Stimulated activated naive B cell treated with anti-CD40 and anti-IgM and Interleukin-4, amounts not matched to agents 10 μg/mL and 1 μg/mL and 100 μg/mL, for 72 hours (primary cell): ENCODE measurements around the gene COMMD9.

Experiments used
- ATAC-seq, 2 donors: fragments of 150-1000 bp; cut with Tn5 transposase; replicated peaks; 2 replicates each; pipeline ENCODE4 v1.10.0; 2021; ENCODE audit warnings: moderate library complexity in 1 of 2
- DNase-seq: peaks from one replicate; pipeline ENCODE4 v3.0.0; 2021
- H3K27ac Mint-ChIP-seq: one replicate; pipeline ENCODE4 v1.8.0; 2022; ENCODE audit warnings: mild to moderate bottlenecking, mixed read lengths
- H3K27me3 Mint-ChIP-seq, 2 donors: one replicate each; pipeline ENCODE4 v1.8.0; 2022; ENCODE audit warnings: mixed read lengths in 2 of 2
- H3K36me3 Mint-ChIP-seq, 2 donors: one replicate each; pipeline ENCODE4 v1.8.0; 2022; ENCODE audit warnings: mixed read lengths in 2 of 2, mild to moderate bottlenecking in 1 of 2
- H3K4me1 Mint-ChIP-seq, 2 donors: one replicate each; pipeline ENCODE4 v1.8.0; 2022; ENCODE audit warnings: mixed read lengths in 2 of 2, mild to moderate bottlenecking in 1 of 2
- H3K4me3 Mint-ChIP-seq, 2 donors: one replicate each; pipeline ENCODE4 v1.8.0; 2022; ENCODE audit warnings: mild to moderate bottlenecking in 2 of 2, mixed read lengths in 2 of 2, moderate library complexity in 1 of 2
- H3K9me3 Mint-ChIP-seq, 2 donors: one replicate each; pipeline ENCODE4 v1.8.0; 2022; ENCODE audit warnings: mixed read lengths in 2 of 2, mild to moderate bottlenecking in 1 of 2

COMMD9 gene

GRCh38 chr11:36254713-36255112, 34.5 kb downstream of the COMMD9 start:
- H3K27ac Mint-ChIP-seq, result no peak overlapping the region
- no peak overlapping the region for H3K4me3 Mint-ChIP-seq
- no peaks in the 10 kb centered on the region for H3K36me3 Mint-ChIP-seq
- DNase-seq (no peak), ATAC-seq (no peak)
- H3K9me3 Mint-ChIP-seq, result peaks cover 0 to 5% of the 10 kb centered on the region in 2 donors
- H3K27me3 Mint-ChIP-seq, result peaks cover 46 to 49% of the 10 kb centered on the region in 2 donors
- H3K4me1 Mint-ChIP-seq, result no peaks in the 10 kb centered on the region

- Mint-ChIP-seq H3K4me1 (no peaks in the 10 kb centered on the region), H3K36me3 (no peaks in the 10 kb centered on the region), H3K4me3 (no peak overlapping the region), H3K9me3 (peaks cover 0 to 5% of the 10 kb centered on the region in 2 donors), H3K27ac (no peak overlapping the region), H3K27me3 (peaks cover 34 to 38% of the 10 kb centered on the region in 2 donors)
- DNase-seq, result no peak
- ATAC-seq, result no peak
Measured at GRCh38 chr11:36253238-36253637, 36.0 kb downstream of the COMMD9 start.

- Mint-ChIP-seq H3K4me1 (no peaks in the 10 kb centered on the region), H3K27ac (no peak overlapping the region), H3K36me3 (no peaks in the 10 kb centered on the region), H3K4me3 (no peak overlapping the region), H3K27me3 (peaks cover 32 to 41% of the 10 kb centered on the region in 2 donors), H3K9me3 (peaks cover 0 to 5% of the 10 kb centered on the region in 2 donors)
- ATAC-seq (no peak), DNase-seq (no peak)
Measured at GRCh38 chr11:36251823-36252222, 37.4 kb downstream of the COMMD9 start.

GRCh38 chr11:36249246-36249645, 40.0 kb downstream of the COMMD9 start:
- ATAC-seq (no peak), DNase-seq (no peak)
- H3K36me3 Mint-ChIP-seq, result no peaks in the 10 kb centered on the region
- no peaks in the 10 kb centered on the region for H3K4me1 Mint-ChIP-seq
- H3K9me3 Mint-ChIP-seq, result peaks cover 0 to 5% of the 10 kb centered on the region in 2 donors
- no peak overlapping the region for H3K27ac Mint-ChIP-seq
- no peak overlapping the region for H3K4me3 Mint-ChIP-seq
- peaks cover 41 to 47% of the 10 kb centered on the region in 2 donors for H3K27me3 Mint-ChIP-seq

GRCh38 chr11:36248436-36248835, 40.8 kb downstream of the COMMD9 start:
- Mint-ChIP-seq H3K4me1 (no peaks in the 10 kb centered on the region), H3K9me3 (peaks cover 0 to 5% of the 10 kb centered on the region in 2 donors), H3K27ac (no peak overlapping the region), H3K4me3 (no peak overlapping the region), H3K27me3 (peaks cover 37 to 44% of the 10 kb centered on the region in 2 donors), H3K36me3 (no peaks in the 10 kb centered on the region)
- no peak for DNase-seq
- ATAC-seq, result no peak

GRCh38 chr11:36247493-36247892, 41.7 kb downstream of the COMMD9 start:
- Mint-ChIP-seq H3K27me3 (peaks cover 32 to 40% of the 10 kb centered on the region in 2 donors), H3K9me3 (peaks cover 0 to 5% of the 10 kb centered on the region in 2 donors), H3K4me1 (no peaks in the 10 kb centered on the region), H3K36me3 (no peaks in the 10 kb centered on the region), H3K4me3 (no peak overlapping the region), H3K27ac (no peak overlapping the region)
- no peak for ATAC-seq
- DNase-seq, result no peak

- Mint-ChIP-seq H3K27me3 (peaks cover 24 to 28% of the 10 kb centered on the region in 2 donors), H3K27ac (no peak overlapping the region)
Measured at GRCh38 chr11:36243641-36244040, 45.6 kb downstream of the COMMD9 start.

GRCh38 chr11:36241497-36241896, 47.7 kb downstream of the COMMD9 start:
- ATAC-seq (no peak), DNase-seq (no peak)
- Mint-ChIP-seq H3K9me3 (no peaks in the 10 kb centered on the region), H3K4me3 (no peak overlapping the region), H3K27me3 (peaks cover 17 to 26% of the 10 kb centered on the region in 2 donors), H3K36me3 (no peaks in the 10 kb centered on the region), H3K4me1 (no peaks in the 10 kb centered on the region), H3K27ac (no peak overlapping the region)

More at GRCh38 chr11:36243641-36244040, 45.6 kb downstream of the COMMD9 start:
- Mint-ChIP-seq H3K36me3 (no peaks in the 10 kb centered on the region), H3K9me3 (no peaks in the 10 kb centered on the region), H3K4me1 (no peaks in the 10 kb centered on the region), H3K4me3 (no peak overlapping the region)
- DNase-seq (no peak), ATAC-seq (no peak)

GRCh38 chr11:36240801-36241200, 48.4 kb downstream of the COMMD9 start:
- DNase-seq (no peak), ATAC-seq (no peak)
- Mint-ChIP-seq H3K27ac (no peak overlapping the region), H3K27me3 (peaks cover 17 to 29% of the 10 kb centered on the region in 2 donors), H3K4me1 (no peaks in the 10 kb centered on the region), H3K36me3 (no peaks in the 10 kb centered on the region), H3K9me3 (no peaks in the 10 kb centered on the region), H3K4me3 (no peak overlapping the region)

- no peaks in the 10 kb centered on the region for H3K9me3 Mint-ChIP-seq
- H3K4me3 Mint-ChIP-seq, result no peak overlapping the region
- ATAC-seq, result no peak
- H3K4me1 Mint-ChIP-seq, result no peaks in the 10 kb centered on the region
- no peak for DNase-seq
- no peak overlapping the region for H3K27ac Mint-ChIP-seq
- H3K27me3 Mint-ChIP-seq, result peaks cover 17 to 25% of the 10 kb centered on the region in 2 donors
- no peaks in the 10 kb centered on the region for H3K36me3 Mint-ChIP-seq
Measured at GRCh38 chr11:36240173-36240572, 49.1 kb downstream of the COMMD9 start.

- DNase-seq (no peak), ATAC-seq (no peak)
Measured at GRCh38 chr11:36239636-36240035, 49.6 kb downstream of the COMMD9 start.

GRCh38 chr11:36238881-36239280, 50.3 kb downstream of the COMMD9 start:
- Mint-ChIP-seq H3K36me3 (no peaks in the 10 kb centered on the region), H3K4me3 (no peak overlapping the region), H3K27me3 (peaks cover 14 to 15% of the 10 kb centered on the region in 2 donors), H3K9me3 (no peaks in the 10 kb centered on the region), H3K4me1 (no peaks in the 10 kb centered on the region), H3K27ac (no peak overlapping the region)
- DNase-seq (no peak), ATAC-seq (no peak)

More at GRCh38 chr11:36239636-36240035, 49.6 kb downstream of the COMMD9 start:
- H3K36me3 Mint-ChIP-seq, result no peaks in the 10 kb centered on the region
- H3K4me1 Mint-ChIP-seq, result no peaks in the 10 kb centered on the region
- no peak overlapping the region for H3K27ac Mint-ChIP-seq
- peaks cover 17 to 19% of the 10 kb centered on the region in 2 donors for H3K27me3 Mint-ChIP-seq
- no peaks in the 10 kb centered on the region for H3K9me3 Mint-ChIP-seq
- H3K4me3 Mint-ChIP-seq, result no peak overlapping the region

GRCh38 chr11:36238036-36238631, 51.1 kb downstream of the COMMD9 start:
- no peak overlapping the region for H3K27ac Mint-ChIP-seq
- H3K9me3 Mint-ChIP-seq, result no peaks in the 10 kb centered on the region
- DNase-seq, result no peak
- ATAC-seq, result no peak
- H3K27me3 Mint-ChIP-seq, result peaks cover 14 to 15% of the 10 kb centered on the region in 2 donors
- H3K4me3 Mint-ChIP-seq, result no peak overlapping the region
- H3K4me1 Mint-ChIP-seq, result no peaks in the 10 kb centered on the region
- no peaks in the 10 kb centered on the region for H3K36me3 Mint-ChIP-seq

GRCh38 chr11:36237391-36237790, 51.8 kb downstream of the COMMD9 start:
- ATAC-seq, result no peak
- H3K9me3 Mint-ChIP-seq, result no peaks in the 10 kb centered on the region

GRCh38 chr11:36235750-36236149, 53.5 kb downstream of the COMMD9 start:
- Mint-ChIP-seq H3K27ac (no peak overlapping the region), H3K4me3 (no peak overlapping the region), H3K27me3 (peaks cover under 1 to 15% of the 10 kb centered on the region in 2 donors), H3K4me1 (no peaks in the 10 kb centered on the region), H3K36me3 (no peaks in the 10 kb centered on the region), H3K9me3 (no peaks in the 10 kb centered on the region)
- DNase-seq (no peak), ATAC-seq (no peak)

More at GRCh38 chr11:36237391-36237790, 51.8 kb downstream of the COMMD9 start:
- H3K4me3 Mint-ChIP-seq, result no peak overlapping the region
- H3K27ac Mint-ChIP-seq, result no peak overlapping the region
- DNase-seq, result no peak
- peaks cover 14 to 15% of the 10 kb centered on the region in 2 donors for H3K27me3 Mint-ChIP-seq
- no peaks in the 10 kb centered on the region for H3K36me3 Mint-ChIP-seq
- H3K4me1 Mint-ChIP-seq, result no peaks in the 10 kb centered on the region
